Keratinocyte (primary cell): ENCODE data around the gene LSM7. TPM values are rescaled to one million over a fixed set of nuclear protein-coding genes. Genes with fewer than 3 reads are reported as not detected.

ENCODE experiments used
- DNase-seq: peaks from one replicate; pipeline ENCODE4 v3.0.0-alpha.2; 2011; ENCODE audit warnings: low read depth, missing footprints, low spot score
- FAIRE-seq: peaks from 2 replicates; lab custom pipeline; 2011; peaks lifted over from hg19 to GRCh38; lab: Jason Lieb, UNC
- H2AFZ ChIP-seq: 2 replicates; pipeline ENCODE4 v1.6.0; 2012; ENCODE audit warnings: low read length, control low read depth, inconsistent platforms; ENCODE audit not compliant: control insufficient read depth
- H3K27ac ChIP-seq: 2 replicates; pipeline ENCODE4 v1.5.1; 2011; ENCODE audit warnings: low read length; ENCODE audit not compliant: control insufficient read depth, insufficient read depth
- H3K27me3 ChIP-seq: 3 replicates; pipeline ENCODE4 v1.6.0; 2011; ENCODE audit warnings: low read length; ENCODE audit not compliant: control insufficient read depth, insufficient read depth; ENCODE audit errors: extremely low read depth
- H3K36me3 ChIP-seq, 2 experiments: 2 replicates in 1 of 2; 3 replicates in 1 of 2; pipeline ENCODE4 v1.5.1; 2011; ENCODE audit warnings: low read length in 2 of 2, mild to moderate bottlenecking in 1 of 2; ENCODE audit not compliant: control insufficient read depth in 2 of 2, insufficient read depth in 2 of 2; ENCODE audit errors: extremely low read depth in 1 of 2
- H3K4me1 ChIP-seq: 3 replicates; pipeline ENCODE4 v1.5.1; 2011; ENCODE audit warnings: low read length; ENCODE audit not compliant: control insufficient read depth, insufficient read depth; ENCODE audit errors: extremely low read depth
- H3K4me2 ChIP-seq: 3 replicates; pipeline ENCODE4 v1.6.0; 2011; ENCODE audit warnings: low read depth, low read length; ENCODE audit not compliant: control insufficient read depth, insufficient read depth; ENCODE audit errors: extremely low read depth
- H3K4me3 ChIP-seq, 3 experiments: fragments of 200-600 bp in 1 of 3; sonication (generic) in 1 of 3; 2 replicates in 2 of 3; 3 replicates in 1 of 3; pipeline ENCODE4 v1.5.1; 2011 to 2016; ENCODE audit warnings: low read length in 3 of 3, mild to moderate bottlenecking in 3 of 3, control low read depth in 2 of 3, inconsistent platforms in 1 of 3, low read depth in 1 of 3, mixed read lengths in 1 of 3, mixed run types in 1 of 3, moderate library complexity in 1 of 3; ENCODE audit not compliant: control insufficient read depth in 2 of 3, insufficient read depth in 2 of 3; ENCODE audit errors: extremely low read depth in 1 of 3
- H3K79me2 ChIP-seq: 2 replicates; pipeline ENCODE4 v1.6.0; 2012; ENCODE audit warnings: low read length; ENCODE audit not compliant: control insufficient read depth, insufficient read depth
- H3K9ac ChIP-seq: 3 replicates; pipeline ENCODE4 v1.6.0; 2011; ENCODE audit warnings: low read length; ENCODE audit not compliant: control insufficient read depth, insufficient read depth; ENCODE audit errors: extremely low read depth
- H3K9me1 ChIP-seq: 3 replicates; pipeline ENCODE4 v1.6.0; 2011; ENCODE audit warnings: low read length; ENCODE audit not compliant: control insufficient read depth, insufficient read depth; ENCODE audit errors: extremely low read depth
- H3K9me3 ChIP-seq: 2 replicates; pipeline ENCODE4 v1.5.1; 2012; ENCODE audit warnings: low read depth, low read length; ENCODE audit not compliant: control insufficient read depth
- H4K20me1 ChIP-seq: 3 replicates; pipeline ENCODE4 v1.6.0; 2011; ENCODE audit warnings: low read length; ENCODE audit not compliant: control insufficient read depth, insufficient read depth; ENCODE audit errors: extremely low read depth
- EZH2 ChIP-seq: IDR thresholded peaks from one replicate; pipeline ENCODE4 v1.6.1; 2012; ENCODE audit warnings: inconsistent platforms, mild to moderate bottlenecking, low read length, moderate library complexity
- dilution Hi-C: fragments of 300-500 bp; cut with MboI; formaldehyde crosslinking; loops from one replicate; pipeline ENCODE4 v1.7.0; 2020; ENCODE audit warnings: low sequenced_read_pairs; ENCODE audit not compliant: extremely low pct_ligation_motif_present
- polyA plus RNA-seq, 5 experiments: library from polyadenylated mRNA; depleted of rRNA in 3 of 5; stranded (reverse) in 3 of 5; stranded (forward) in 1 of 5; unstranded in 1 of 5; fragments of >200 nt; gene quantifications; 1 replicate in 1 of 5; 2 replicates in 3 of 5; 3 replicates in 1 of 5; pipeline versions ENCODE4 v1.2.1 to v1.2.3, GENCODE V29; 2011 to 2012; ENCODE audit warnings: missing spikeins in 2 of 5, low read depth in 1 of 5, low replicate concordance in 1 of 5
- TF ChIP-seq, protein P1 (sequence below), 3 experiments: IDR thresholded peaks in 1 of 3; conservative IDR thresholded peaks in 1 of 3; optimal IDR thresholded peaks in 1 of 3; 2 replicates in 2 of 3; 3 replicates in 1 of 3; pipeline versions ENCODE3 to v1.5.1; 2011; ENCODE audit warnings: low read length in 3 of 3, mild to moderate bottlenecking in 3 of 3, moderate library complexity in 2 of 3, control low read depth in 1 of 3, inconsistent platforms in 1 of 3; ENCODE audit not compliant: insufficient read depth in 2 of 3; ENCODE audit errors: extremely low read depth in 1 of 3

LSM7 gene
- polyA plus RNA-seq, 1 donor (not counting 4 experiments of a cell fraction or from before 2014, with no cell fraction given): 243 TPM

DNA sequence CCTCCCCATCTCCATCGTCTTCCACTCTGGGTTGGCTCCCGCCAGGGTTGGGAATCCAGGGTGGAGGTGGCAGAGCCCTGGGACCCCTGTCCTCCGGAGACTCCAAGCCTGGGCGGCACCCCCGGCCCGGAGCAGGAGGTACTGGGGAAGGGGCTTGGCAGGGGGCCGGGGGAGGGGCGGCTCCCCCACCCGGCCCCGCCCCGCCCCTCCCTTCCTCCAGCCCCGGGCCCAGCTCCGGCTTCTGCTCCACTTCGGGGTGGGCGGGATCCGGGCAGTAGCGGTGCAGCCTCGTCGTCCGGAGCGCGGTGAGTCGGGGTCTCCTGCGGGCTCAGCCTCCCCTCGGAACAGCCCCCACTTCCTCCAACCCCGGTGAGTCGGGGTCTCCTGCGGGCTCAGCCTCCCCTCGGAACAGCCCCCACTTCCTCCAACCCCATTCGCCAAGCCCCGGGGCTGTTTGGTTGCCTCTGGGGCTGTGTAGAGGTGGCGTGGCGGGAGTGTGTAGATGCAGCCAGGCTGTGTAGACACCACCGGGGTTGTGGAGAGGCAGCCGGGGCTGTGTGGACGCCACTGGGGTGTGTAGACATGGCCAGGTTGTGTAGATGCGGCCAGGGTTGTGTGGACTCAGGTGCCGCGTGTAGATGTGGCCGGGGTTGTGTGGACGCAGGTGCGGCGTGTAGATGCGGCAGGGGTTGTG lies 31.8 kb upstream of the LSM7 start, which contains the start of gene TMPRSS9:
Gene TMPRSS9 (plus strand): TSS at position 274 of the 694 bp plus-strand sequence. CDS start 29,521 bp downstream, outside the sequence.
- FAIRE-seq (no peak), DNase-seq (no peak)
- no peaks in the 10 kb centered on the region for H3K79me2 ChIP-seq
- peaks cover 40% of the 10 kb centered on the region for H3K27me3 ChIP-seq
- no peak within 1 kb of the TSS for H3K27ac ChIP-seq
- dilution Hi-C loops: no loop called here
- TF ChIP-seq EZH2: no peak
- TF ChIP-seq, protein P1, sequence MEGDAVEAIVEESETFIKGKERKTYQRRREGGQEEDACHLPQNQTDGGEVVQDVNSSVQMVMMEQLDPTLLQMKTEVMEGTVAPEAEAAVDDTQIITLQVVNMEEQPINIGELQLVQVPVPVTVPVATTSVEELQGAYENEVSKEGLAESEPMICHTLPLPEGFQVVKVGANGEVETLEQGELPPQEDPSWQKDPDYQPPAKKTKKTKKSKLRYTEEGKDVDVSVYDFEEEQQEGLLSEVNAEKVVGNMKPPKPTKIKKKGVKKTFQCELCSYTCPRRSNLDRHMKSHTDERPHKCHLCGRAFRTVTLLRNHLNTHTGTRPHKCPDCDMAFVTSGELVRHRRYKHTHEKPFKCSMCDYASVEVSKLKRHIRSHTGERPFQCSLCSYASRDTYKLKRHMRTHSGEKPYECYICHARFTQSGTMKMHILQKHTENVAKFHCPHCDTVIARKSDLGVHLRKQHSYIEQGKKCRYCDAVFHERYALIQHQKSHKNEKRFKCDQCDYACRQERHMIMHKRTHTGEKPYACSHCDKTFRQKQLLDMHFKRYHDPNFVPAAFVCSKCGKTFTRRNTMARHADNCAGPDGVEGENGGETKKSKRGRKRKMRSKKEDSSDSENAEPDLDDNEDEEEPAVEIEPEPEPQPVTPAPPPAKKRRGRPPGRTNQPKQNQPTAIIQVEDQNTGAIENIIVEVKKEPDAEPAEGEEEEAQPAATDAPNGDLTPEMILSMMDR (optimal IDR thresholded peaks at IDR 0.05 in 1 of 3, IDR thresholded peaks at IDR 0.05 in 1 of 3, conservative IDR thresholded peaks at IDR 0.05 in 1 of 3; ENCODE audit: extremely low read depth in 1 of 3, insufficient read depth in 2 of 3, low read length in 3 of 3): no peak
- H3K36me3 ChIP-seq: no peaks in the 10 kb centered on the region
- no peak within 1 kb of the TSS for H3K4me3 ChIP-seq
- H4K20me1 ChIP-seq: peaks cover 3% of the 10 kb centered on the region
- H3K4me1 ChIP-seq: no peaks in the 10 kb centered on the region
- H3K9me1 ChIP-seq: no peaks in the 10 kb centered on the region
- H2AFZ ChIP-seq: no peak within 1 kb of the TSS
- no peak within 1 kb of the TSS for H3K4me2 ChIP-seq
- H3K9ac ChIP-seq: no peak within 1 kb of the TSS
- H3K9me3 ChIP-seq: no peaks in the 10 kb centered on the region

DNA sequence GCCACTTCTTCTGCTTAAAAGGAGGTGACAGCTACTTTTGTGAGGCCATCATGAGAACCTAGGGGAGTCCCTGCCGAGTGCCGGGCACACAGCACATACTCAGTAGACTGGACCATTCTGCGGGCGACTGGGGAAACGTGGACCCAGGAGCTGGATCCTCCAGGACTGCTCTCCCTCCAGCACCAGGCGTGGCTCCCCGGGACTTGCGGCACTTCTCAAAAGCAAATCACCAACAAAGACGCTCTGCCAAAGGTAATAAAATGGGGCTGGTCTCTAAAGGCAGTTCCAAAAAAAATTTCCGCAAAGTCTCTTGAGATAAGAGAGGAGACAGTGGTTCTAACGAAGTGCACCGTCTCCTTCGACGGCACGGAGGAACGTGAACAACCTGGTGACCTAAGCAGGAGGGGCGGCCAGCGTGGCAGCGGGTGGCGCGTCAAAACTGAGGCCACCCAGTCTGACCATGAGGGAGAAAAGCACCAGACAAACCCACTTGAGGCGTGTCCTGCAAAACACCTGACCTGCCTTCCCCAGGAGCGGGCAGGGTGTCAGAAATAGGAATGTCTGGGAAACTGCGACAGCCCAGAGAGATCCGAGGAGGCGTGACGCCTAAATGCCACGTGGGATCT lies 30.3 kb upstream of the LSM7 start:
- Histone ChIP-seq H4K20me1 (peaks cover 3% of the 10 kb centered on the region), H3K36me3 (peaks cover 0 to 4% of the 10 kb centered on the region in 2 experiments), H3K9ac (no peak overlapping the region), H3K4me2 (no peak overlapping the region), H2AFZ (no peak overlapping the region), H3K9me1 (no peaks in the 10 kb centered on the region), H3K27ac (no peak overlapping the region), H3K27me3 (peaks cover 40% of the 10 kb centered on the region), H3K4me1 (no peaks in the 10 kb centered on the region), H3K79me2 (no peaks in the 10 kb centered on the region), H3K9me3 (no peaks in the 10 kb centered on the region), H3K4me3 (no peak overlapping the region)
- TF ChIP-seq, protein P1 (optimal IDR thresholded peaks at IDR 0.05 in 1 of 3, IDR thresholded peaks at IDR 0.05 in 1 of 3, conservative IDR thresholded peaks at IDR 0.05 in 1 of 3; ENCODE audit: extremely low read depth in 1 of 3, insufficient read depth in 2 of 3, low read length in 3 of 3): no peak
- TF ChIP-seq EZH2: no peak
- DNase-seq (no peak), FAIRE-seq (no peak)
- dilution Hi-C loops: no loop called here
